Measurements from ENCODE around the gene TNFRSF25.
A peak's percentile ranks its signal among the peaks of the same experiment; 100 is the strongest.

The TNFRSF25 gene

GRCh38 chr1:6486433-6487011, 20.5 kb upstream of the TNFRSF25 start:
- DNase-seq, result peak; percentile 43

GRCh38 chr1:6485168-6486101, 19.5 kb upstream of the TNFRSF25 start:
- DNase-seq, result no peak

GRCh38 chr1:6484826-6485167, 18.8 kb upstream of the TNFRSF25 start:
- no peak for DNase-seq

GRCh38 chr1:6483761-6484117, 17.8 kb upstream of the TNFRSF25 start:
- no peak for DNase-seq

GRCh38 chr1:6483017-6483760, 17.2 kb upstream of the TNFRSF25 start:
- no peak for DNase-seq

GRCh38 chr1:6481820-6482219, 15.8 kb upstream of the TNFRSF25 start:
- DNase-seq, result no peak

GRCh38 chr1:6477039-6477820, 11.3 kb upstream of the TNFRSF25 start:
- DNase-seq, result no peak

GRCh38 chr1:6476483-6476882, 10.5 kb upstream of the TNFRSF25 start:
- no peak for DNase-seq

- peak; percentile 27 for DNase-seq
These were observed 9.6 kb upstream of the TNFRSF25 start for GRCh38 chr1:6475381-6476133.

GRCh38 chr1:6474815-6475282, 8.9 kb upstream of the TNFRSF25 start:
- DNase-seq, result no peak

- no peak for DNase-seq
These were observed 8.2 kb upstream of the TNFRSF25 start for GRCh38 chr1:6473974-6474814.

- DNase-seq, result no peak
These were observed 7.2 kb upstream of the TNFRSF25 start for GRCh38 chr1:6473156-6473555.

- no peak for DNase-seq
These were observed 6.4 kb upstream of the TNFRSF25 start for GRCh38 chr1:6472391-6472790.

- no peak for DNase-seq
These were observed 6.0 kb upstream of the TNFRSF25 start for GRCh38 chr1:6471970-6472368.

GRCh38 chr1:6471086-6471969, 5.4 kb upstream of the TNFRSF25 start:
- DNase-seq, result no peak

GRCh38 chr1:6470132-6471085, 4.4 kb upstream of the TNFRSF25 start:
- DNase-seq, result no peak

GRCh38 chr1:6468729-6469461, 2.9 kb upstream of the TNFRSF25 start:
- no peak for DNase-seq

All from NK-92 treated with Interleukin-12 subunit alpha and Interleukin-12 subunit beta, amount 100 ng/mL, for 24 hours (cell line).